IMR-90 (cell line): ENCODE results near the gene SPRR2A. TPM values are rescaled to one million over a fixed set of nuclear protein-coding genes. Genes with fewer than 3 reads are reported as not detected.
"Not testable (repeated sequence)": the region's sequence is repeated elsewhere in the genome, so short reads cannot be mapped to it uniquely, and the experiment has no call there.

Source experiments
- ATAC-seq: fragments of 200-7000 bp; cut with Tn5 transposase; 2 replicates; pipeline ENCODE4 v1.9.1; 2020; ENCODE audit warnings: low read depth, mild to moderate bottlenecking, moderate library complexity
- BruUV-seq: library from RNA; stranded (reverse); fragments of 400-500 nt; replicated peaks from 2 replicates; lab custom pipeline; 2021; lab: Mats Ljungman, UMichigan
- CTCF ChIA-PET: fragments of 300-600 bp; formaldehyde crosslinking; extraction: SDS; loops from one replicate; lab custom pipeline; 2021; ENCODE audit warnings: antibody characterized with exemption; lab: Yijun Ruan, JAX
- POLR2A ChIA-PET: fragments of 300-600 bp; sonication (Branson Sonifier 250); formaldehyde crosslinking; loops from one replicate; lab custom pipeline; 2022; ENCODE audit warnings: antibody characterized with exemption; ENCODE audit not compliant: unreplicated experiment; lab: Charles Lee
- DNase-seq: peaks from one replicate; pipeline ENCODE4 v3.0.0; 2013
- H2AFZ ChIP-seq: replicated peaks from 2 replicates; pipeline ENCODE3; 2013; ENCODE audit warnings: low read length, mild to moderate bottlenecking; ENCODE audit not compliant: poor library complexity
- H2AK5ac ChIP-seq: 2 replicates; pipeline ENCODE4 v1.6.1; 2013; ENCODE audit warnings: low read depth, low read length, inconsistent platforms
- H2AK9ac ChIP-seq: replicated peaks from 2 replicates; pipeline ENCODE3; 2013; ENCODE audit warnings: mild to moderate bottlenecking, low read depth, low read length, moderate library complexity; ENCODE audit not compliant: poor library complexity
- H2BK120ac ChIP-seq: 2 replicates; pipeline ENCODE4 v1.6.1; 2013; ENCODE audit warnings: low read depth, low read length, inconsistent platforms
- H2BK15ac ChIP-seq: 3 replicates; pipeline ENCODE4 v1.6.1; 2013; ENCODE audit warnings: low read depth, low read length, inconsistent platforms
- H2BK20ac ChIP-seq: 2 replicates; pipeline ENCODE4 v1.6.1; 2013; ENCODE audit warnings: low read depth, mild to moderate bottlenecking, inconsistent platforms, low read length, moderate library complexity
- H2BK5ac ChIP-seq: 2 replicates; pipeline ENCODE4 v1.6.1; 2013; ENCODE audit warnings: mild to moderate bottlenecking, low read depth, low read length, inconsistent platforms; ENCODE audit not compliant: poor library complexity, severe bottlenecking
- H3K14ac ChIP-seq: replicated peaks from 2 replicates; pipeline ENCODE4 v1.6.1; 2013; ENCODE audit warnings: low read depth, low read length, inconsistent platforms
- H3K18ac ChIP-seq: 2 replicates; pipeline ENCODE4 v1.6.1; 2013; ENCODE audit warnings: low read depth, low read length, control low read depth
- H3K23ac ChIP-seq: 2 replicates; pipeline ENCODE4 v1.6.1; 2013; ENCODE audit warnings: low read depth, low read length, inconsistent platforms
- H3K27ac ChIP-seq: 2 replicates; pipeline ENCODE4 v1.5.1; 2013; ENCODE audit warnings: mild to moderate bottlenecking, control low read depth, low read length; ENCODE audit not compliant: insufficient read depth
- H3K27me3 ChIP-seq: 2 replicates; pipeline ENCODE4 v1.6.1; 2013; ENCODE audit warnings: low read length; ENCODE audit not compliant: control insufficient read depth, insufficient read depth
- H3K36me3 ChIP-seq: 2 replicates; pipeline ENCODE4 v1.6.1; 2013; ENCODE audit warnings: low read length, mixed read lengths; ENCODE audit not compliant: control insufficient read depth, insufficient read depth
- H3K4ac ChIP-seq: 2 replicates; pipeline ENCODE4 v1.6.1; 2013; ENCODE audit warnings: low read depth, low read length, inconsistent platforms
- H3K4me1 ChIP-seq: 2 replicates; pipeline ENCODE4 v1.6.1; 2013; ENCODE audit warnings: low read length, mixed read lengths; ENCODE audit not compliant: control insufficient read depth, insufficient read depth
- H3K4me2 ChIP-seq: 2 replicates; pipeline ENCODE4 v1.6.1; 2013; ENCODE audit warnings: low read depth, mild to moderate bottlenecking, control low read depth, low read length, moderate library complexity
- H3K4me3 ChIP-seq: 2 replicates; pipeline ENCODE4 v1.5.1; 2013; ENCODE audit warnings: low read depth, mild to moderate bottlenecking, control low read depth, low read length, moderate library complexity; ENCODE audit not compliant: insufficient read depth
- H3K56ac ChIP-seq: 2 replicates; pipeline ENCODE4 v1.6.1; 2013; ENCODE audit warnings: low read length, inconsistent platforms; ENCODE audit not compliant: insufficient read depth; ENCODE audit errors: extremely low read depth
- H3K79me1 ChIP-seq, 2 experiments: 2 replicates each; pipeline ENCODE4 v1.6.1; 2013; ENCODE audit warnings: low read length in 2 of 2, inconsistent platforms in 1 of 2, low read depth in 1 of 2
- H3K9ac ChIP-seq: 2 replicates; pipeline ENCODE4 v1.6.1; 2013; ENCODE audit warnings: low read depth, low read length, control low read depth
- H3K9me1 ChIP-seq: 2 replicates; pipeline ENCODE4 v1.6.1; 2013; ENCODE audit warnings: low read length, inconsistent platforms; ENCODE audit not compliant: insufficient read depth
- H3K9me3 ChIP-seq: 2 replicates; pipeline ENCODE4 v1.6.1; 2013; ENCODE audit warnings: low read length; ENCODE audit not compliant: control insufficient read depth, insufficient read depth
- H4K20me1 ChIP-seq: 2 replicates; pipeline ENCODE4 v1.6.1; 2013; ENCODE audit warnings: low read length, inconsistent platforms; ENCODE audit not compliant: insufficient read depth
- H4K5ac ChIP-seq: 2 replicates; pipeline ENCODE4 v1.6.1; 2013; ENCODE audit warnings: mild to moderate bottlenecking, low read depth, low read length, control low read depth
- H4K8ac ChIP-seq, 2 experiments: 2 replicates each; pipeline ENCODE4 v1.6.1; 2013; ENCODE audit warnings: low read depth in 2 of 2, low read length in 2 of 2, control low read depth in 1 of 2, inconsistent platforms in 1 of 2
- H4K91ac ChIP-seq: 2 replicates; pipeline ENCODE4 v1.6.1; 2013; ENCODE audit warnings: low read depth, low read length, inconsistent platforms; ENCODE audit not compliant: insufficient read depth
- WGBS, 2 experiments: methylation state at CpG; one replicate each; pipeline versions ENCODE4 v1.1.5 to v1.1.7; 2013; ENCODE audit warnings: missing lambda C conversion rate in 2 of 2; ENCODE audit not compliant: insufficient read length in 1 of 2; ENCODE audit errors: extremely low coverage in 2 of 2; 5-methylcytosine and 5-hydroxymethylcytosine counted together
- dilution Hi-C: fragments of 300-500 bp; cut with HindIII; formaldehyde crosslinking; loops from one replicate; pipeline ENCODE4 v1.14.3; 2018; ENCODE audit warnings: low sequenced_read_pairs; ENCODE audit not compliant: unreplicated experiment
- in situ Hi-C: fragments of 300-500 bp; cut with MboI; formaldehyde crosslinking; loops from 3 replicates; pipeline ENCODE4 v1.14.3; 2019; ENCODE audit warnings: low sequenced_read_pairs, inconsistent platforms, mixed read lengths
- intact Hi-C: fragments of 100-400 bp; cut with micrococcal nuclease; formaldehyde crosslinking; loops from 2 replicates; pipeline ENCODE4 v1.10.0; 2022
- polyA plus RNA-seq, 3 experiments: library from polyadenylated mRNA; depleted of rRNA; stranded (reverse); fragments of >200 nt; gene quantifications; 2 replicates each; pipeline ENCODE4 v1.2.3, GENCODE V29; 2012; ENCODE audit warnings: low replicate concordance in 1 of 3
- total RNA-seq: library from RNA; depleted of rRNA; stranded (reverse); fragments of >200 nt; gene quantifications from 2 replicates; pipeline ENCODE4 v1.2.3, GENCODE V29; 2012

SPRR2A gene
- total and polyA plus RNA-seq, 2 of the 4 experiments (the other 2 are of a cell fraction): not detected

GRCh38 chr1:153022340-153022739 lies 35.0 kb downstream of the SPRR2A start:
- ATAC-seq, H3K4ac ChIP-seq, CTCF ChIA-PET: not testable (repeated sequence)

GRCh38 chr1:153021829-153022228 lies 35.5 kb downstream of the SPRR2A start:
- H3K27me3 ChIP-seq, H4K5ac ChIP-seq, H3K4me1 ChIP-seq, in situ Hi-C loops, H2BK120ac ChIP-seq, CTCF ChIA-PET, H2AK5ac ChIP-seq, H2AFZ ChIP-seq, POLR2A ChIA-PET, intact Hi-C loops, H3K9me3 ChIP-seq, H3K14ac ChIP-seq, H3K56ac ChIP-seq, H3K27ac ChIP-seq, H3K9me1 ChIP-seq, ATAC-seq, H3K4me2 ChIP-seq, H4K20me1 ChIP-seq, H3K79me1 ChIP-seq, H3K4me3 ChIP-seq, H2BK20ac ChIP-seq, H4K91ac ChIP-seq, DNase-seq, H3K9ac ChIP-seq, H2AK9ac ChIP-seq, H3K18ac ChIP-seq, H3K4ac ChIP-seq, dilution Hi-C loops, H3K23ac ChIP-seq, H2BK15ac ChIP-seq, H3K36me3 ChIP-seq, BruUV-seq, H2BK5ac ChIP-seq, H4K8ac ChIP-seq: not testable (repeated sequence)
- no CpG with 5 or more reads among the region's 2 CpGs for WGBS, 2 experiments

More at GRCh38 chr1:153022340-153022739, 35.0 kb downstream of the SPRR2A start:
- DNase-seq, H3K27me3 ChIP-seq, H4K5ac ChIP-seq, H3K9ac ChIP-seq, H3K4me1 ChIP-seq, H3K14ac ChIP-seq, H2AK9ac ChIP-seq, H3K9me1 ChIP-seq, intact Hi-C loops, H3K56ac ChIP-seq, H3K18ac ChIP-seq, H3K36me3 ChIP-seq, H2AK5ac ChIP-seq, dilution Hi-C loops, POLR2A ChIA-PET, H3K4me2 ChIP-seq, H4K20me1 ChIP-seq, H2BK5ac ChIP-seq, in situ Hi-C loops, H4K8ac ChIP-seq, H2AFZ ChIP-seq, H2BK120ac ChIP-seq, H3K27ac ChIP-seq, H4K91ac ChIP-seq, H3K23ac ChIP-seq, H3K79me1 ChIP-seq, H3K4me3 ChIP-seq, BruUV-seq, H2BK20ac ChIP-seq, H3K9me3 ChIP-seq, H2BK15ac ChIP-seq: not testable (repeated sequence)
- 0% methylated on average over 2 of the region's 9 CpGs; no CpG with 5 or more reads in 1 of the 2 experiments for WGBS, 2 experiments
